GM12878 (cell line): ENCODE measurements around the gene TMEM38A. TPM values are rescaled to one million over a fixed set of nuclear protein-coding genes. Genes with fewer than 3 reads are reported as not detected.
A peak's percentile ranks its signal among the peaks of the same experiment; 100 is the strongest.

Experiments
- BRCA1 ChIP-seq: IDR thresholded peaks from 2 replicates; pipeline ENCODE4 v1.6.1; 2011; ENCODE audit warnings: low read depth, low read length, improper control_type of control experiment
- CHD1 ChIP-seq: IDR thresholded peaks from 2 replicates; pipeline ENCODE4 v1.6.1; 2012; ENCODE audit warnings: low read depth, low read length, improper control_type of control experiment
- CHD2 ChIP-seq: IDR thresholded peaks from 2 replicates; pipeline ENCODE4 v1.6.1; 2011; ENCODE audit warnings: low read depth, low read length, improper control_type of control experiment, borderline replicate concordance
- ESRRA ChIP-seq: IDR thresholded peaks from 2 replicates; pipeline ENCODE4 v1.6.1; 2012; ENCODE audit warnings: mild to moderate bottlenecking, low read length, improper control_type of control experiment
- ETV6 ChIP-seq, 2 experiments: fragments of 450-650 bp in 1 of 2; IDR thresholded peaks in 1 of 2; conservative IDR thresholded peaks in 1 of 2; 2 replicates each; pipeline ENCODE4 v1.6.1; 2014; ENCODE audit warnings: antibody characterized with exemption in 1 of 2, borderline replicate concordance in 1 of 2, low read depth in 1 of 2, mild to moderate bottlenecking in 1 of 2, moderate library complexity in 1 of 2
- HDAC2 ChIP-seq: fragments of 200-600 bp; sonication (generic); IDR thresholded peaks from 2 replicates; pipeline ENCODE4 v1.6.1; 2017
- LARP7 ChIP-seq: fragments of 450-650 bp; IDR thresholded peaks from 2 replicates; pipeline ENCODE4 v1.6.1; 2017; ENCODE audit warnings: mild to moderate bottlenecking
- MEF2A ChIP-seq: IDR thresholded peaks from 2 replicates; pipeline ENCODE4 v1.6.1; 2011; ENCODE audit warnings: low read depth, mild to moderate bottlenecking, low read length, moderate library complexity; ENCODE audit not compliant: insufficient read depth
- NRF1 ChIP-seq: conservative IDR thresholded peaks from 2 replicates; pipeline ENCODE4 v1.6.1; 2011; ENCODE audit warnings: mild to moderate bottlenecking, low read depth, low read length, improper control_type of control experiment
- POLR2AphosphoS5 ChIP-seq: IDR thresholded peaks from 2 replicates; pipeline ENCODE4 v1.6.1; 2011; ENCODE audit warnings: mild to moderate bottlenecking, low read length, inconsistent platforms
- RBBP5 ChIP-seq: fragments of 200-600 bp; sonication (generic); conservative IDR thresholded peaks from 2 replicates; pipeline ENCODE4 v1.6.1; 2016
- SUPT20H ChIP-seq: IDR thresholded peaks from 2 replicates; pipeline ENCODE4 v1.6.1; 2011; ENCODE audit warnings: low read depth, mild to moderate bottlenecking, low read length, moderate library complexity, borderline replicate concordance; ENCODE audit not compliant: control insufficient read depth
- ZNF274 ChIP-seq: IDR thresholded peaks from one replicate; pipeline ENCODE4 v1.8.0; 2011; ENCODE audit not compliant: insufficient read length, insufficient read depth
- ZSCAN29 ChIP-seq: fragments of 450-650 bp; IDR thresholded peaks from 2 replicates; pipeline ENCODE4 v1.6.1; 2017; ENCODE audit warnings: mild to moderate bottlenecking, moderate library complexity
- polyA plus RNA-seq, 11 experiments: library from polyadenylated mRNA; depleted of rRNA in 4 of 11; unstranded in 6 of 11; stranded (reverse) in 5 of 11; fragments of >200 nt; fragmentation: Nextera tagmentation in 4 of 11; fragmentation: Illumina TruSeq in 1 of 11; extraction: Ambion mirVana in 4 of 11; extraction: Trizol in 1 of 11; gene quantifications; 1 replicate in 1 of 11; 2 replicates in 10 of 11; pipeline versions ENCODE4 v1.2.1 to v1.2.3, GENCODE V29; 2011 to 2016; ENCODE audit warnings: inconsistent platforms in 2 of 11, missing spikeins in 2 of 11, low read depth in 1 of 11
- total RNA-seq, 4 experiments: library from RNA; depleted of rRNA in 3 of 4; stranded (reverse); fragments of >200 nt in 3 of 4; fragmentation: Illumina TruSeq in 1 of 4; extraction: Trizol in 1 of 4; gene quantifications; 2 replicates each; pipeline versions ENCODE4 v1.2.1 to v1.2.3, GENCODE V29; 2013 to 2021
- TF ChIP-seq, protein P1 (sequence below): fragments of 450-650 bp; IDR thresholded peaks from 2 replicates; pipeline ENCODE4 v1.6.1; 2016; ENCODE audit warnings: mild to moderate bottlenecking, moderate library complexity, borderline replicate concordance
- TF ChIP-seq, protein P2 (sequence below): IDR thresholded peaks from 2 replicates; pipeline ENCODE4 v1.6.1; 2012; ENCODE audit warnings: low read depth, low read length, improper control_type of control experiment
- TF ChIP-seq, protein P3 (sequence below): fragments of 450-650 bp; IDR thresholded peaks from 2 replicates; pipeline ENCODE4 v1.6.1; 2017; ENCODE audit warnings: mild to moderate bottlenecking, low read depth, inconsistent platforms; ENCODE audit not compliant: poor library complexity, severe bottlenecking
- TF ChIP-seq, protein P4 (sequence below): fragments of 450-650 bp; IDR thresholded peaks from 2 replicates; pipeline ENCODE4 v1.6.1; 2014; ENCODE audit warnings: mild to moderate bottlenecking
- TF ChIP-seq, protein P5 (sequence below): IDR thresholded peaks from 2 replicates; pipeline ENCODE4 v1.6.1; 2012; ENCODE audit warnings: low read length, inconsistent platforms

Gene TMEM38A
- total and polyA plus RNA-seq, 10 of the 15 experiments (the other 5 are each of a cell fraction or from before 2014, with no cell fraction given): 4.5 to 22.2 (median 15.0) TPM

DNA sequence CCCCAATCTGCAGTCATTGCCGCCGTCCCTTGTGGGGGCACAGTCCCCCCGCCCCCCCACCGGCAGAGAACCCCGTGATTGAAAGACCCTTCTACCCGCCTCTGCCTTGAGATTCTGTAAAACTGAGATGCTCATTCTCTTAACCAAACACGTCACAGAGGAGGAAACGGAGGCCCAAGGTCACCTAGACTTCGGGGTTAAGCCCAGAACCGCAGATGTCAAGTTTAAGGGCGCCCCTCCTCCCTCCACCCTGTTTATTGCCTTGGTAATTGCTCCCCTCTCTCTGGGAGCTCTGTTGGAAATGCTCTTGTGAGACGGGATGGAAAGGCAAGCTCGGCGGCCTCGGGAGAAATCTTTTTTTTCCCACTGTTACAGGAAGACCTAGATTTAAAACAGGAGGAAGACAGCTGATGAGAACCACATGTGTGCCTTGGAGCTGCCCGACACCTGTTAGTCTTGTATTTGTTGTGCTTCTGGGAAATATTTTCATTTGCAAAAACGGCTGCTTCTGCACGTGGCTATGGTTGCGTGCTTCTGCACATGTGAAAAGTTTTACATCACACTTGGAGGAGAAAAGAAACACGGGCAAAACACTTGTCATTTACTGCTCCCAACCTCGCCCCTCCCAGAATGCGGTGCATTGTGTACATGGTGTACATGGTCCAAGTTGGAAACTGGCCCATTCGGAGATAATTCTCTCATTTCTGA, 31.8 kb upstream of the TMEM38A start (continued):
- no peak for TF ChIP-seq SUPT20H
- TF ChIP-seq, protein P1, sequence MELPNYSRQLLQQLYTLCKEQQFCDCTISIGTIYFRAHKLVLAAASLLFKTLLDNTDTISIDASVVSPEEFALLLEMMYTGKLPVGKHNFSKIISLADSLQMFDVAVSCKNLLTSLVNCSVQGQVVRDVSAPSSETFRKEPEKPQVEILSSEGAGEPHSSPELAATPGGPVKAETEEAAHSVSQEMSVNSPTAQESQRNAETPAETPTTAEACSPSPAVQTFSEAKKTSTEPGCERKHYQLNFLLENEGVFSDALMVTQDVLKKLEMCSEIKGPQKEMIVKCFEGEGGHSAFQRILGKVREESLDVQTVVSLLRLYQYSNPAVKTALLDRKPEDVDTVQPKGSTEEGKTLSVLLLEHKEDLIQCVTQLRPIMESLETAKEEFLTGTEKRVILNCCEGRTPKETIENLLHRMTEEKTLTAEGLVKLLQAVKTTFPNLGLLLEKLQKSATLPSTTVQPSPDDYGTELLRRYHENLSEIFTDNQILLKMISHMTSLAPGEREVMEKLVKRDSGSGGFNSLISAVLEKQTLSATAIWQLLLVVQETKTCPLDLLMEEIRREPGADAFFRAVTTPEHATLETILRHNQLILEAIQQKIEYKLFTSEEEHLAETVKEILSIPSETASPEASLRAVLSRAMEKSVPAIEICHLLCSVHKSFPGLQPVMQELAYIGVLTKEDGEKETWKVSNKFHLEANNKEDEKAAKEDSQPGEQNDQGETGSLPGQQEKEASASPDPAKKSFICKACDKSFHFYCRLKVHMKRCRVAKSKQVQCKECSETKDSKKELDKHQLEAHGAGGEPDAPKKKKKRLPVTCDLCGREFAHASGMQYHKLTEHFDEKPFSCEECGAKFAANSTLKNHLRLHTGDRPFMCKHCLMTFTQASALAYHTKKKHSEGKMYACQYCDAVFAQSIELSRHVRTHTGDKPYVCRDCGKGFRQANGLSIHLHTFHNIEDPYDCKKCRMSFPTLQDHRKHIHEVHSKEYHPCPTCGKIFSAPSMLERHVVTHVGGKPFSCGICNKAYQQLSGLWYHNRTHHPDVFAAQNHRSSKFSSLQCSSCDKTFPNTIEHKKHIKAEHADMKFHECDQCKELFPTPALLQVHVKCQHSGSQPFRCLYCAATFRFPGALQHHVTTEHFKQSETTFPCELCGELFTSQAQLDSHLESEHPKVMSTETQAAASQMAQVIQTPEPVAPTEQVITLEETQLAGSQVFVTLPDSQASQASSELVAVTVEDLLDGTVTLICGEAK: no peak
- TF ChIP-seq, protein P2, sequence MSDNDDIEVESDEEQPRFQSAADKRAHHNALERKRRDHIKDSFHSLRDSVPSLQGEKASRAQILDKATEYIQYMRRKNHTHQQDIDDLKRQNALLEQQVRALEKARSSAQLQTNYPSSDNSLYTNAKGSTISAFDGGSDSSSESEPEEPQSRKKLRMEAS: 0 out of 2 replicates have a peak, but pooled peaks have one; percentile 29
- TF ChIP-seq ESRRA: peak; percentile 89; the same call in 1 of the 2 replicates
- no peak for TF ChIP-seq NRF1
- TF ChIP-seq CHD2: peak; percentile 14; the same call in 1 of the 2 replicates
- TF ChIP-seq ETV6 (conservative IDR thresholded peaks at IDR 0.05 in 1 of 2, IDR thresholded peaks at IDR 0.05 in 1 of 2; ENCODE audit: borderline replicate concordance in 1 of 2, low read depth in 1 of 2): no peak
- TF ChIP-seq ZNF274: no peak
- TF ChIP-seq RBBP5: no peak
- no peak for TF ChIP-seq LARP7
- TF ChIP-seq POLR2AphosphoS5: peak; percentile 6; the same call in 1 of the 2 replicates
- no peak for TF ChIP-seq MEF2A
- TF ChIP-seq, protein P3, sequence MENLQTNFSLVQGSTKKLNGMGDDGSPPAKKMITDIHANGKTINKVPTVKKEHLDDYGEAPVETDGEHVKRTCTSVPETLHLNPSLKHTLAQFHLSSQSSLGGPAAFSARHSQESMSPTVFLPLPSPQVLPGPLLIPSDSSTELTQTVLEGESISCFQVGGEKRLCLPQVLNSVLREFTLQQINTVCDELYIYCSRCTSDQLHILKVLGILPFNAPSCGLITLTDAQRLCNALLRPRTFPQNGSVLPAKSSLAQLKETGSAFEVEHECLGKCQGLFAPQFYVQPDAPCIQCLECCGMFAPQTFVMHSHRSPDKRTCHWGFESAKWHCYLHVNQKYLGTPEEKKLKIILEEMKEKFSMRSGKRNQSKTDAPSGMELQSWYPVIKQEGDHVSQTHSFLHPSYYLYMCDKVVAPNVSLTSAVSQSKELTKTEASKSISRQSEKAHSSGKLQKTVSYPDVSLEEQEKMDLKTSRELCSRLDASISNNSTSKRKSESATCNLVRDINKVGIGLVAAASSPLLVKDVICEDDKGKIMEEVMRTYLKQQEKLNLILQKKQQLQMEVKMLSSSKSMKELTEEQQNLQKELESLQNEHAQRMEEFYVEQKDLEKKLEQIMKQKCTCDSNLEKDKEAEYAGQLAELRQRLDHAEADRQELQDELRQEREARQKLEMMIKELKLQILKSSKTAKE: peak; percentile 39
- no peak for TF ChIP-seq CHD1
- TF ChIP-seq HDAC2: no peak
- no peak for TF ChIP-seq BRCA1
- TF ChIP-seq, protein P4, sequence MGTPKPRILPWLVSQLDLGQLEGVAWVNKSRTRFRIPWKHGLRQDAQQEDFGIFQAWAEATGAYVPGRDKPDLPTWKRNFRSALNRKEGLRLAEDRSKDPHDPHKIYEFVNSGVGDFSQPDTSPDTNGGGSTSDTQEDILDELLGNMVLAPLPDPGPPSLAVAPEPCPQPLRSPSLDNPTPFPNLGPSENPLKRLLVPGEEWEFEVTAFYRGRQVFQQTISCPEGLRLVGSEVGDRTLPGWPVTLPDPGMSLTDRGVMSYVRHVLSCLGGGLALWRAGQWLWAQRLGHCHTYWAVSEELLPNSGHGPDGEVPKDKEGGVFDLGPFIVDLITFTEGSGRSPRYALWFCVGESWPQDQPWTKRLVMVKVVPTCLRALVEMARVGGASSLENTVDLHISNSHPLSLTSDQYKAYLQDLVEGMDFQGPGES: no peak
- TF ChIP-seq ZSCAN29: no peak
- TF ChIP-seq, protein P5, sequence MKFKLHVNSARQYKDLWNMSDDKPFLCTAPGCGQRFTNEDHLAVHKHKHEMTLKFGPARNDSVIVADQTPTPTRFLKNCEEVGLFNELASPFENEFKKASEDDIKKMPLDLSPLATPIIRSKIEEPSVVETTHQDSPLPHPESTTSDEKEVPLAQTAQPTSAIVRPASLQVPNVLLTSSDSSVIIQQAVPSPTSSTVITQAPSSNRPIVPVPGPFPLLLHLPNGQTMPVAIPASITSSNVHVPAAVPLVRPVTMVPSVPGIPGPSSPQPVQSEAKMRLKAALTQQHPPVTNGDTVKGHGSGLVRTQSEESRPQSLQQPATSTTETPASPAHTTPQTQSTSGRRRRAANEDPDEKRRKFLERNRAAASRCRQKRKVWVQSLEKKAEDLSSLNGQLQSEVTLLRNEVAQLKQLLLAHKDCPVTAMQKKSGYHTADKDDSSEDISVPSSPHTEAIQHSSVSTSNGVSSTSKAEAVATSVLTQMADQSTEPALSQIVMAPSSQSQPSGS: peak; percentile 67; the same call in 1 of the 2 replicates
